Chondrocyte (in vitro differentiated cells): ENCODE measurements around the gene PBX4. TPM values are rescaled to one million over a fixed set of nuclear protein-coding genes. Genes with fewer than 3 reads are reported as not detected.

Experiments used
- DNase-seq: peaks from one replicate; pipeline ENCODE4 v3.0.0; 2021; ENCODE audit warnings: mixed read lengths, low spot score
- H3K27ac Mint-ChIP-seq: one replicate; pipeline ENCODE4 v1.8.0; 2021; ENCODE audit warnings: mild to moderate bottlenecking, moderate library complexity, mixed read lengths; ENCODE audit not compliant: unreplicated experiment
- H3K27me3 Mint-ChIP-seq: 2 replicates; pipeline ENCODE4 v1.8.0; 2021; ENCODE audit warnings: low read depth, mixed read lengths
- H3K36me3 Mint-ChIP-seq: 2 replicates; pipeline ENCODE4 v1.8.0; 2021; ENCODE audit warnings: low read depth, mixed read lengths
- H3K4me1 Mint-ChIP-seq: 2 replicates; pipeline ENCODE4 v1.8.0; 2021; ENCODE audit warnings: low read depth, mild to moderate bottlenecking, mixed read lengths
- H3K4me3 Mint-ChIP-seq: one replicate; pipeline ENCODE4 v1.8.0; 2021; ENCODE audit warnings: mild to moderate bottlenecking, moderate library complexity, mixed read lengths; ENCODE audit not compliant: unreplicated experiment
- H3K9me3 Mint-ChIP-seq: 2 replicates; pipeline ENCODE4 v1.8.0; 2021; ENCODE audit warnings: low read depth, mixed read lengths
- total RNA-seq: library from RNA; stranded (reverse); gene quantifications from 3 replicates; pipeline ENCODE4 v1.2.1, GENCODE V29; 2021
- TF ChIP-seq, protein P1 (sequence below): fragments of 200-600 bp; sonication (generic); IDR thresholded peaks from 2 replicates; pipeline ENCODE4 v1.5.0; 2021; ENCODE audit warnings: antibody characterized with exemption, mild to moderate bottlenecking, moderate library complexity

PBX4 gene
- total RNA-seq, 1 donor from 2014 or later = 1.2 TPM

DNA sequence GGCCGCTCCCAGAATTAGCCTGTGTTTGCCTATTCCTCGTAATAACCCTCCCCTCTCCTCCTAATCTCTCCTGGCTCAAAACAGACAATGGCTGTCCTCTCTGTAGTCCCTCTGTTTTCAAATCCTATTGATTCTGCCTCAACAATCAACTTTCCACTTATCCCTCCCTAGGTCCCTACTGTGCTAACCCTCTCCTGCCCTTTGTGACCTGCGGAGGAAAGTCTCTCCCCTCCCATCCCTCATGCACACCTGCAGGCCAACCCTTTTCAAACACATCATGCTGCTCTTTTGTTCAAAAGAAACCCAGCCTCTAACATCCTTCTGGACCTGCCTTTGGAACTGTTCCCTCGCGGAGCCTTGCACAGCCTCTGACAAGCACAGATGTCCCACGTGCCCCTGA lies 43.1 kb downstream of the PBX4 start:
- H3K4me3 Mint-ChIP-seq = no peak overlapping the region
- no peaks in the 10 kb centered on the region for H3K36me3 Mint-ChIP-seq
- no peak for DNase-seq
- TF ChIP-seq, protein P1, sequence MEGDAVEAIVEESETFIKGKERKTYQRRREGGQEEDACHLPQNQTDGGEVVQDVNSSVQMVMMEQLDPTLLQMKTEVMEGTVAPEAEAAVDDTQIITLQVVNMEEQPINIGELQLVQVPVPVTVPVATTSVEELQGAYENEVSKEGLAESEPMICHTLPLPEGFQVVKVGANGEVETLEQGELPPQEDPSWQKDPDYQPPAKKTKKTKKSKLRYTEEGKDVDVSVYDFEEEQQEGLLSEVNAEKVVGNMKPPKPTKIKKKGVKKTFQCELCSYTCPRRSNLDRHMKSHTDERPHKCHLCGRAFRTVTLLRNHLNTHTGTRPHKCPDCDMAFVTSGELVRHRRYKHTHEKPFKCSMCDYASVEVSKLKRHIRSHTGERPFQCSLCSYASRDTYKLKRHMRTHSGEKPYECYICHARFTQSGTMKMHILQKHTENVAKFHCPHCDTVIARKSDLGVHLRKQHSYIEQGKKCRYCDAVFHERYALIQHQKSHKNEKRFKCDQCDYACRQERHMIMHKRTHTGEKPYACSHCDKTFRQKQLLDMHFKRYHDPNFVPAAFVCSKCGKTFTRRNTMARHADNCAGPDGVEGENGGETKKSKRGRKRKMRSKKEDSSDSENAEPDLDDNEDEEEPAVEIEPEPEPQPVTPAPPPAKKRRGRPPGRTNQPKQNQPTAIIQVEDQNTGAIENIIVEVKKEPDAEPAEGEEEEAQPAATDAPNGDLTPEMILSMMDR = no peak
- H3K9me3 Mint-ChIP-seq = no peaks in the 10 kb centered on the region
- H3K27me3 Mint-ChIP-seq = no peaks in the 10 kb centered on the region
- no peaks in the 10 kb centered on the region for H3K4me1 Mint-ChIP-seq
- no peak overlapping the region for H3K27ac Mint-ChIP-seq

DNA sequence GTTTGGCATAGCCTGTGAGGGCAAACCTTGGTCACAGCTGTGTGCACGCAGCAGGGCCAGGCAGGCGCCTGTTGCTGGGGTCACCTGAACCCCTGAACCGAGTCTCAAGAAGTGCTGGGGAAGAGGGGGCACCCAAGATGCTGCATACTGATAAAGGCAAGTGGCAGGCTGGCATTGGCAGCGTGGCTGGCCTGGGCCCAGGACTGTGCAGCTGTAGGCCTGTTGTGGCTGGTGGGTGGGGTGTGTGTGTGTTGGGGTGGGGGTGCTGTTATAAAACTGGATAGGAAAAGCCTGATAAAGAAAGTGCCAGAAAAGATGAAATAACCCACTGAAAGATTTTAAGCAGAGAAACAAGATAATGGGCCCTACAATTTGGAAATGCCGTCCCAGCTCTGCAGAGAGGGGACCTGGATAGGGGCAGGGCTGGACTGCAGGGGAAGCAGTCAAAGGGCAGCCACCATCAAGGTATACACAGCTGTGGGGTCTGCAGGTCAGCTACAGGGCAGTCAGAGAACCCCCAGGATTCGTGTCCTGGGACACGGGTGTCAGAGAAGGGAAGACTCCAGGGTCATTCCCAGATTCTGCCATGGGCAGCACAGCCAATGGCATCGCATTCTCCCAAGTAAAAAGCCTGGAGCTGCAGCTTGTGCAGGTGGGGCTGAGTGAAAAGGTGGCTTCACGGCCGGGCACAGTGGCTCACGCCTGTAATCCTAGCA lies 47.3 kb downstream of the PBX4 start:
- DNase-seq = no peak
- H3K36me3 Mint-ChIP-seq = no peaks in the 10 kb centered on the region

DNA sequence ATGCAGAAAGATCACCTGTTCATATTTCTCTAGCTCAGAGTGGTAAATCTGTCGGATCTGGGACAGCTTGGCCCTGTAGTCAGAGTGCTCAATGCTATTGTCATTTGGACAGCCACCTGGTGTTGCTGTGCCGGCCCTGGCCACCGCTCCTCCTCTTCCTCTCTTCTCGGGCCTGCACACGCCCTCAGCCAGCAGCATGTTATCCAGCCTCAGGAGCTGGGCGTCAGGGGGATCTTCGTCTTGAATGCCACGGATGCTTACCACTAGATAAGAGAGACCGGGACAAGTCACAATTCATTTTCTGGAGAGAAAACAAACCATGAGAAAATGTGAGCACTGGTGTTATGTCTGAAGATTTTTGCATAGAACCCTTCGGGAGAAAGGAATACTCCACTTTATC lies 47.9 kb downstream of the PBX4 start:
- Mint-ChIP-seq H3K27me3 (no peaks in the 10 kb centered on the region), H3K27ac (no peak overlapping the region), H3K36me3 (no peaks in the 10 kb centered on the region), H3K4me1 (peaks cover 5% of the 10 kb centered on the region), H3K9me3 (no peaks in the 10 kb centered on the region), H3K4me3 (no peak overlapping the region)
- DNase-seq = no peak
- TF ChIP-seq, protein P1 = no peak

More for the DNA sequence above, 47.3 kb downstream of the PBX4 start:
- no peaks in the 10 kb centered on the region for H3K27me3 Mint-ChIP-seq
- TF ChIP-seq, protein P1 = no peak
- H3K9me3 Mint-ChIP-seq = no peaks in the 10 kb centered on the region
- H3K27ac Mint-ChIP-seq = no peak overlapping the region
- peaks cover 3% of the 10 kb centered on the region for H3K4me1 Mint-ChIP-seq
- H3K4me3 Mint-ChIP-seq = no peak overlapping the region

DNA sequence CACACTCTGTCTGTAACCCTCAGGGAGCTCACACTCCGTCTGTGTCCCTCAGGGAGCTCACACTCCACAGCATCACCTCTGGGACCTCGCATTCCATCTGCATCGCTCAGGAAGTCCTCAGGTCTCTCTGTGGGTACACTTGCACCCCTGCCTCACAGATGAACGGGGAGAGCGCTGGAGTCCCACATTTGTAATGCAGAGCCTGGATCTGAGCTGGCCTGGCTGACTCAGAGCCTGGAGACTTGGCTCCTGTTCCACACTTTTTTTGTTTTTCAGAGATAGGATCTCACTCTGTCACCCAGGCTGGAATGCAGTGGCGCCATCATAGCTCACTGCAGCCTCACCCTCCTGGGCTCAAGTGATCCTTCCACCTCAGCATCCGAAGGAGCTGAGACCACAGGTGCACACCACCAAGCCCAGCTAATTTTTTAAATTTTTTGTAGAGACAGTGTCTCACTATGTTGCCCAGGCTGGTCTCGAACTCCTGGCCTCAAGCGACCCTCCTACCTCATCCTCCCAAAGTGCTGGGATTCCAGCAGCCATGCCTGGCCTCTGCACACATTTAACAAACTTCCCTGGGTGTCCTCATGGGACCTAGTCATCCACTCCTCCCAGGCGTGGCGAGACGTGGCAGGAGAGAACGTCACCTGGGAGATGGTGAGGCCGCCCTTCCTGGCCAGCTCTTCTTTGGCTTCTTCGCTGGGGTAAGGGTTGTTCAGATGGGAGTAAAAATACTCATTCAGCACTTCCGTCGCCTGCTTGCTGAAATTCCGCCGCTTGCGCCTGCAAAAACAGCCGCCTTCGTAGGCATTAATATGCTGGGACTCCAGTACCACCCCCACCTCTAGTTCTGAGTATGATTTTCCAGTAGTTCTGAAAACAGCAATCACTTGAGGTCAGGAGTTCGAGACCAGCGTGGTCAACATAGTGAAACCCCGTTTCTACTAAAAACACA lies 49.4 kb downstream of the PBX4 start:
- no peaks in the 10 kb centered on the region for H3K9me3 Mint-ChIP-seq
- H3K4me3 Mint-ChIP-seq = no peak overlapping the region
- no peaks in the 10 kb centered on the region for H3K27me3 Mint-ChIP-seq
- H3K27ac Mint-ChIP-seq = no peak overlapping the region
- TF ChIP-seq, protein P1 = no peak
- DNase-seq = no peak
- H3K36me3 Mint-ChIP-seq = no peaks in the 10 kb centered on the region
- H3K4me1 Mint-ChIP-seq = peaks cover 5% of the 10 kb centered on the region

DNA sequence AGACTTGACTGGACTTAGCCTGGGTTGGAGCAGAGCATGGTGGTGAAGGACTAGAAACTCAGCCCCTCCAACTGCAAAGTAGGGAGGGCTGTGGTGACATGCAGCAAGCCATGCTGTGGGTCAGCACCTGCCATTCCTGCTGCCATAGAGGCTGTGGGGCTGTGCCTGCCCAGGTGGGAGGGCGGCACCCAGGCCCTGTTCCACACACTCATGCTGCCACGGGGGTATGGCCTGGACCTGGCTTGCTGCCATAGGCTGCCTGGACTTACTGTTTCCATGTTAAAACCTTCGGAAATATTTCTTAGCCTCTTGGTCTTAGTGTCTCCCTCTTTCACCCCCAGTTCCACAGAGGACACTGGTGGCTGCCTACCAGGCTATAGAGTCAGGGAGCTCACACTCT lies 51.1 kb downstream of the PBX4 start:
- no peak for DNase-seq
- Mint-ChIP-seq H3K9me3 (no peaks in the 10 kb centered on the region), H3K36me3 (no peaks in the 10 kb centered on the region), H3K4me1 (peaks cover 5% of the 10 kb centered on the region), H3K4me3 (no peak overlapping the region), H3K27me3 (no peaks in the 10 kb centered on the region), H3K27ac (no peak overlapping the region)
- TF ChIP-seq, protein P1 = no peak
